HepG2 (cell line): ENCODE results near the gene GDF9. TPM values are rescaled to one million over a fixed set of nuclear protein-coding genes. Genes with fewer than 3 reads are reported as not detected.

Experiments used
- CENPX ChIP-seq: sonication (generic); formaldehyde crosslinking; IDR thresholded peaks from 2 replicates; pipeline ENCODE4 v1.9.0; 2021; ENCODE audit warnings: mild to moderate bottlenecking, missing genetic modification reagents, moderate library complexity
- ELF4 ChIP-seq: sonication (generic); formaldehyde crosslinking; IDR thresholded peaks from 2 replicates; pipeline ENCODE4 v1.5.0; 2020; ENCODE audit warnings: missing genetic modification reagents, mild to moderate bottlenecking, moderate library complexity, borderline replicate concordance
- EZH2 ChIP-seq: conservative IDR thresholded peaks from 2 replicates; pipeline ENCODE4 v1.6.1; 2012; ENCODE audit warnings: mild to moderate bottlenecking, low read depth, low read length, moderate library complexity
- HNRNPUL1 ChIP-seq: fragments of 200-400 bp; formaldehyde crosslinking; IDR thresholded peaks from 2 replicates; pipeline ENCODE4 v1.6.1; 2017; ENCODE audit warnings: low read depth, mild to moderate bottlenecking, low read length, moderate library complexity
- PAX8 ChIP-seq: sonication (generic); formaldehyde crosslinking; IDR thresholded peaks from 2 replicates; pipeline ENCODE4 v1.8.0; 2022; ENCODE audit warnings: mild to moderate bottlenecking, missing genetic modification reagents, borderline replicate concordance
- PHF8 ChIP-seq: sonication (generic); formaldehyde crosslinking; IDR thresholded peaks from 2 replicates; pipeline ENCODE4 v1.5.0; 2020; ENCODE audit warnings: missing genetic modification reagents
- RNF2 ChIP-seq: fragments of 450-650 bp; conservative IDR thresholded peaks from 2 replicates; pipeline ENCODE4 v1.6.1; 2016; ENCODE audit warnings: low read depth
- TBX2 ChIP-seq: sonication (generic); formaldehyde crosslinking; IDR thresholded peaks from 2 replicates; pipeline ENCODE4 v1.5.0; 2020; ENCODE audit warnings: missing genetic modification reagents, mild to moderate bottlenecking, borderline replicate concordance
- ZNF773 ChIP-seq: sonication (generic); formaldehyde crosslinking; IDR thresholded peaks from 2 replicates; pipeline ENCODE4 v1.4.0; 2020; ENCODE audit warnings: missing genetic modification reagents, borderline replicate concordance
- ZNF883 ChIP-seq: sonication (generic); formaldehyde crosslinking; IDR thresholded peaks from 2 replicates; pipeline ENCODE4 v1.5.1; 2020; ENCODE audit warnings: mild to moderate bottlenecking, missing genetic modification reagents; ENCODE audit errors: not compliant biosample characterization
- polyA plus RNA-seq, 8 experiments: library from polyadenylated mRNA; depleted of rRNA in 3 of 8; stranded (reverse) in 7 of 8; unstranded in 1 of 8; fragments of >200 nt; fragmentation: Illumina TruSeq in 4 of 8; extraction: Trizol in 4 of 8; gene quantifications; 2 replicates each; pipeline versions ENCODE4 v1.2.1 to v1.2.3, GENCODE V29; 2011 to 2016; ENCODE audit warnings: low read depth in 4 of 8, missing spikeins in 1 of 8, mixed read lengths in 1 of 8; ENCODE audit not compliant: insufficient read depth in 1 of 8
- total RNA-seq, 5 experiments: library from RNA; depleted of rRNA; stranded (reverse); fragments of >200 nt; fragmentation: Illumina TruSeq; extraction: Trizol; gene quantifications; 2 replicates each; pipeline ENCODE4 v1.2.3, GENCODE V29; 2016; ENCODE audit warnings: low read depth in 1 of 5
- TF ChIP-seq, protein P1 (sequence below): sonication (generic); formaldehyde crosslinking; IDR thresholded peaks from 2 replicates; pipeline ENCODE4 v1.5.0; 2020; ENCODE audit warnings: mild to moderate bottlenecking, missing genetic modification reagents, moderate library complexity
- TF ChIP-seq, protein P2 (sequence below): sonication (generic); formaldehyde crosslinking; IDR thresholded peaks from 2 replicates; pipeline ENCODE4 v1.8.0; 2022; ENCODE audit warnings: missing genetic modification reagents, mild to moderate bottlenecking, inconsistent platforms, borderline replicate concordance
- TF ChIP-seq, protein P3 (sequence below): IDR thresholded peaks from 2 replicates; pipeline ENCODE4 v1.6.1; 2016; ENCODE audit warnings: low read depth
- TF ChIP-seq, protein P4 (sequence below): sonication (generic); formaldehyde crosslinking; IDR thresholded peaks from 2 replicates; pipeline ENCODE4 v1.8.1; 2022; ENCODE audit warnings: mild to moderate bottlenecking, missing genetic modification reagents
- TF ChIP-seq, protein P5 (sequence below): sonication (generic); formaldehyde crosslinking; IDR thresholded peaks from 2 replicates; pipeline ENCODE4 v1.5.0; 2020; ENCODE audit warnings: mild to moderate bottlenecking, missing genetic modification reagents, borderline replicate concordance
- TF ChIP-seq, protein P6 (sequence below): sonication (generic); formaldehyde crosslinking; IDR thresholded peaks from 2 replicates; pipeline ENCODE4 v1.4.0; 2020; ENCODE audit warnings: missing genetic modification reagents

Gene GDF9
- total and polyA plus RNA-seq, 2 of the 13 experiments (the other 11 are each of a cell fraction or from before 2014, with no cell fraction given) = 0.33 to 0.38 TPM

DNA sequence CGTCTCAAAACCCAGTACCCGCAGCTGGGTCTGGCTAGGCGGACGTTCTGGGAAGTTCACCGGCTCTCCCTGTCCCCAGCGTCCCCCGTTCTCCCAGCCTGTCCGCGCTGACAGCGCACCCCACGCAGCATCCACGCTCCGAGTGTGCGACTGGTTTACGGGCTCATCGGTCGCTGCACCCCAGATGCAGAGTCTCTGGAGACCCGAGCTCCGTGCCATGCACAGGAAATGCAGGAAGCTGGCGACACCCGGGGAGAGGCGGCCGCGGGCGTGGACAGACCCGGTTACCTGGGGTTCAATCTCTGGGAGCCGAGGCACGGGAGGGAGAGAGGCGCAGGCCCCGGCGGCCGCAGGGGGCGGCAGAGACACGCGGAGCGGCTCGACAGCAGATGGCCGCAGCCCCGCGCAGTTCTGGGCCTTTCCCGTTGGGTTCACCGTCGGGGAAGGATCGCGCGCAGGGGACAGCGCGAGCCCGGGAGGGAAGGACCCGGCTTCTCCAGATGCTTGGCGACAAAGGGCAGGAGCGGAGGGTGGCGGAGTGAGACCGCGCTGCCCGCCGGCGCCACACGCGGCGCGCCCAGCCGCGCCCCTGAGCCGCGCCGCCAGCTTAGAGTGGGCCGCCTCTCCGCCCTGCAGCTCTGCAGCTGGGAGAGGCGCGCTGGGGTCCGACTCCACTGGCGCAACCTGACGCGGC is 36.4 kb downstream of the GDF9 start (continued):
- TF ChIP-seq, protein P1, sequence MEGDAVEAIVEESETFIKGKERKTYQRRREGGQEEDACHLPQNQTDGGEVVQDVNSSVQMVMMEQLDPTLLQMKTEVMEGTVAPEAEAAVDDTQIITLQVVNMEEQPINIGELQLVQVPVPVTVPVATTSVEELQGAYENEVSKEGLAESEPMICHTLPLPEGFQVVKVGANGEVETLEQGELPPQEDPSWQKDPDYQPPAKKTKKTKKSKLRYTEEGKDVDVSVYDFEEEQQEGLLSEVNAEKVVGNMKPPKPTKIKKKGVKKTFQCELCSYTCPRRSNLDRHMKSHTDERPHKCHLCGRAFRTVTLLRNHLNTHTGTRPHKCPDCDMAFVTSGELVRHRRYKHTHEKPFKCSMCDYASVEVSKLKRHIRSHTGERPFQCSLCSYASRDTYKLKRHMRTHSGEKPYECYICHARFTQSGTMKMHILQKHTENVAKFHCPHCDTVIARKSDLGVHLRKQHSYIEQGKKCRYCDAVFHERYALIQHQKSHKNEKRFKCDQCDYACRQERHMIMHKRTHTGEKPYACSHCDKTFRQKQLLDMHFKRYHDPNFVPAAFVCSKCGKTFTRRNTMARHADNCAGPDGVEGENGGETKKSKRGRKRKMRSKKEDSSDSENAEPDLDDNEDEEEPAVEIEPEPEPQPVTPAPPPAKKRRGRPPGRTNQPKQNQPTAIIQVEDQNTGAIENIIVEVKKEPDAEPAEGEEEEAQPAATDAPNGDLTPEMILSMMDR (CRISPR knock-in tag) = peak; percentile 96
- TF ChIP-seq, protein P2, sequence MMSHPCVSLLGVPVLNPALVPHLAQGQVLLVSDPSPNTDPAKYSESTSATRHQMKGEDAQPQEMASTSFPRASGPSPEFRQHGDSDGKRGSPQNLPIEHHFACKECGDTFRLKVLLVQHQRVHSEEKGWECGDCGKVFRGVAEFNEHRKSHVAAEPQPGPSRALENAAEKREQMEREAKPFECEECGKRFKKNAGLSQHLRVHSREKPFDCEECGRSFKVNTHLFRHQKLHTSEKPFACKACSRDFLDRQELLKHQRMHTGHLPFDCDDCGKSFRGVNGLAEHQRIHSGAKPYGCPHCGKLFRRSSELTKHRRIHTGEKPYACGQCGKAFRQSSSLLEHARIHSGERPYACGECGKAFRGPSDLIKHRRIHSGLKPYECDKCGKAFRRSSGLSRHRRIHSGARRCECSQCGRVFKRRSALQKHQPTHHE (CRISPR knock-in tag) = 0 out of 2 replicates have a peak, but pooled peaks have one; percentile 15
- TF ChIP-seq ZNF883 (CRISPR knock-in tag) (peak; percentile 39), RNF2 (no peak), PHF8 (CRISPR knock-in tag) (no peak), CENPX (CRISPR knock-in tag) (no peak), ELF4 (CRISPR knock-in tag) (no peak), TBX2 (CRISPR knock-in tag) (peak; percentile 26; the same call in 1 of the 2 replicates), HNRNPUL1 (no peak), ZNF773 (CRISPR knock-in tag) (0 out of 2 replicates have a peak, but pooled peaks have one; percentile 31), PAX8 (CRISPR knock-in tag) (no peak; the same call in 1 of the 2 replicates), EZH2 (no peak)
- TF ChIP-seq, protein P3, sequence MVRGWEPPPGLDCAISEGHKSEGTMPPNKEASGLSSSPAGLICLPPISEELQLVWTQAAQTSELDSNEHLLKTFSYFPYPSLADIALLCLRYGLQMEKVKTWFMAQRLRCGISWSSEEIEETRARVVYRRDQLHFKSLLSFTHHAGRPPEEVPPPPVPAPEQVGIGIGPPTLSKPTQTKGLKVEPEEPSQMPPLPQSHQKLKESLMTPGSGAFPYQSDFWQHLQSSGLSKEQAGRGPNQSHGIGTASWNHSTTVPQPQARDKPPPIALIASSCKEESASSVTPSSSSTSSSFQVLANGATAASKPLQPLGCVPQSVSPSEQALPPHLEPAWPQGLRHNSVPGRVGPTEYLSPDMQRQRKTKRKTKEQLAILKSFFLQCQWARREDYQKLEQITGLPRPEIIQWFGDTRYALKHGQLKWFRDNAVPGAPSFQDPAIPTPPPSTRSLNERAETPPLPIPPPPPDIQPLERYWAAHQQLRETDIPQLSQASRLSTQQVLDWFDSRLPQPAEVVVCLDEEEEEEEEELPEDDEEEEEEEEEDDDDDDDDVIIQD = no peak
- TF ChIP-seq, protein P4, sequence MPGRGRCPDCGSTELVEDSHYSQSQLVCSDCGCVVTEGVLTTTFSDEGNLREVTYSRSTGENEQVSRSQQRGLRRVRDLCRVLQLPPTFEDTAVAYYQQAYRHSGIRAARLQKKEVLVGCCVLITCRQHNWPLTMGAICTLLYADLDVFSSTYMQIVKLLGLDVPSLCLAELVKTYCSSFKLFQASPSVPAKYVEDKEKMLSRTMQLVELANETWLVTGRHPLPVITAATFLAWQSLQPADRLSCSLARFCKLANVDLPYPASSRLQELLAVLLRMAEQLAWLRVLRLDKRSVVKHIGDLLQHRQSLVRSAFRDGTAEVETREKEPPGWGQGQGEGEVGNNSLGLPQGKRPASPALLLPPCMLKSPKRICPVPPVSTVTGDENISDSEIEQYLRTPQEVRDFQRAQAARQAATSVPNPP = 0 out of 2 replicates have a peak, but pooled peaks have one; percentile 69
- TF ChIP-seq, protein P5, sequence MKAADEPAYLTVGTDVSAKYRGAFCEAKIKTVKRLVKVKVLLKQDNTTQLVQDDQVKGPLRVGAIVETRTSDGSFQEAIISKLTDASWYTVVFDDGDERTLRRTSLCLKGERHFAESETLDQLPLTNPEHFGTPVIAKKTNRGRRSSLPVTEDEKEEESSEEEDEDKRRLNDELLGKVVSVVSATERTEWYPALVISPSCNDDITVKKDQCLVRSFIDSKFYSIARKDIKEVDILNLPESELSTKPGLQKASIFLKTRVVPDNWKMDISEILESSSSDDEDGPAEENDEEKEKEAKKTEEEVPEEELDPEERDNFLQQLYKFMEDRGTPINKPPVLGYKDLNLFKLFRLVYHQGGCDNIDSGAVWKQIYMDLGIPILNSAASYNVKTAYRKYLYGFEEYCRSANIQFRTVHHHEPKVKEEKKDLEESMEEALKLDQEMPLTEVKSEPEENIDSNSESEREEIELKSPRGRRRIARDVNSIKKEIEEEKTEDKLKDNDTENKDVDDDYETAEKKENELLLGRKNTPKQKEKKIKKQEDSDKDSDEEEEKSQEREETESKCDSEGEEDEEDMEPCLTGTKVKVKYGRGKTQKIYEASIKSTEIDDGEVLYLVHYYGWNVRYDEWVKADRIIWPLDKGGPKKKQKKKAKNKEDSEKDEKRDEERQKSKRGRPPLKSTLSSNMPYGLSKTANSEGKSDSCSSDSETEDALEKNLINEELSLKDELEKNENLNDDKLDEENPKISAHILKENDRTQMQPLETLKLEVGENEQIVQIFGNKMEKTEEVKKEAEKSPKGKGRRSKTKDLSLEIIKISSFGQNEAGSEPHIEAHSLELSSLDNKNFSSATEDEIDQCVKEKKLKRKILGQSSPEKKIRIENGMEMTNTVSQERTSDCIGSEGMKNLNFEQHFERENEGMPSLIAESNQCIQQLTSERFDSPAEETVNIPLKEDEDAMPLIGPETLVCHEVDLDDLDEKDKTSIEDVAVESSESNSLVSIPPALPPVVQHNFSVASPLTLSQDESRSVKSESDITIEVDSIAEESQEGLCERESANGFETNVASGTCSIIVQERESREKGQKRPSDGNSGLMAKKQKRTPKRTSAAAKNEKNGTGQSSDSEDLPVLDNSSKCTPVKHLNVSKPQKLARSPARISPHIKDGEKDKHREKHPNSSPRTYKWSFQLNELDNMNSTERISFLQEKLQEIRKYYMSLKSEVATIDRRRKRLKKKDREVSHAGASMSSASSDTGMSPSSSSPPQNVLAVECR (CRISPR knock-in tag) = peak; percentile 75; the same call in 1 of the 2 replicates
- TF ChIP-seq, protein P6, sequence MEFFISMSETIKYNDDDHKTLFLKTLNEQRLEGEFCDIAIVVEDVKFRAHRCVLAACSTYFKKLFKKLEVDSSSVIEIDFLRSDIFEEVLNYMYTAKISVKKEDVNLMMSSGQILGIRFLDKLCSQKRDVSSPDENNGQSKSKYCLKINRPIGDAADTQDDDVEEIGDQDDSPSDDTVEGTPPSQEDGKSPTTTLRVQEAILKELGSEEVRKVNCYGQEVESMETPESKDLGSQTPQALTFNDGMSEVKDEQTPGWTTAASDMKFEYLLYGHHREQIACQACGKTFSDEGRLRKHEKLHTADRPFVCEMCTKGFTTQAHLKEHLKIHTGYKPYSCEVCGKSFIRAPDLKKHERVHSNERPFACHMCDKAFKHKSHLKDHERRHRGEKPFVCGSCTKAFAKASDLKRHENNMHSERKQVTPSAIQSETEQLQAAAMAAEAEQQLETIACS = peak; percentile 31; the same call in 1 of the 2 replicates
